CD14-positive monocyte (primary cell): ENCODE results near the gene QPCTL. TPM values are rescaled to one million over a fixed set of nuclear protein-coding genes. Genes with fewer than 3 reads are reported as not detected.

Experiments
- DNase-seq, 3 donors: peaks; one replicate each; pipeline ENCODE4 v3.0.0-alpha.2; 2011 to 2022
- H2AFZ ChIP-seq: 2 replicates; pipeline ENCODE4 v1.6.0; 2012; ENCODE audit warnings: mild to moderate bottlenecking, low read depth, low read length, inconsistent platforms; ENCODE audit not compliant: insufficient read depth, poor library complexity, severe bottlenecking
- H3K27ac ChIP-seq, 2 donors: 1 replicate in 1 of 2; 2 replicates in 1 of 2; pipeline ENCODE4 v1.5.1; 2012 to 2013; ENCODE audit warnings: low read length in 2 of 2, control low read depth in 1 of 2, inconsistent platforms in 1 of 2, low read depth in 1 of 2, mild to moderate bottlenecking in 1 of 2
- H3K27me3 ChIP-seq, 2 donors: one replicate each; pipeline versions ENCODE4 v1.6.0 to v1.6.1; 2011 to 2013; ENCODE audit warnings: low read length in 2 of 2; ENCODE audit not compliant: control insufficient read depth in 2 of 2, insufficient read depth in 2 of 2
- H3K36me3 ChIP-seq, 2 donors: replicated peaks in 1 of 2; 1 replicate in 1 of 2; 2 replicates in 1 of 2; pipeline versions ENCODE4 v1.5.1 to v1.6.1; 2012 to 2013; ENCODE audit warnings: low read length in 2 of 2, control low read depth in 1 of 2, inconsistent platforms in 1 of 2, mild to moderate bottlenecking in 1 of 2; ENCODE audit not compliant: insufficient read depth in 2 of 2, control insufficient read depth in 1 of 2
- H3K4me1 ChIP-seq, 2 donors: 1 replicate in 1 of 2; 2 replicates in 1 of 2; pipeline versions ENCODE4 v1.5.1 to v1.6.1; 2012 to 2013; ENCODE audit warnings: low read length in 2 of 2, control low read depth in 1 of 2, inconsistent platforms in 1 of 2, mild to moderate bottlenecking in 1 of 2, moderate library complexity in 1 of 2; ENCODE audit not compliant: insufficient read depth in 2 of 2, control insufficient read depth in 1 of 2
- H3K4me2 ChIP-seq: replicated peaks from 2 replicates; pipeline ENCODE3; 2012; ENCODE audit warnings: low read length, moderate library complexity, mild to moderate bottlenecking; ENCODE audit not compliant: poor library complexity, severe bottlenecking; ENCODE audit errors: extremely low read depth
- H3K4me3 ChIP-seq, 3 experiments: fragments of 200-600 bp in 1 of 3; sonication (generic) in 1 of 3; replicated peaks in 1 of 3; 1 replicate in 2 of 3; 2 replicates in 1 of 3; pipeline ENCODE4 v1.5.1; 2011 to 2013; ENCODE audit warnings: low read length in 3 of 3, mild to moderate bottlenecking in 3 of 3, control low read depth in 2 of 3, low read depth in 2 of 3, inconsistent platforms in 1 of 3, moderate library complexity in 1 of 3
- H3K79me2 ChIP-seq: 2 replicates; pipeline ENCODE4 v1.6.0; 2012; ENCODE audit warnings: mild to moderate bottlenecking, control low read depth, inconsistent platforms, low read length, moderate library complexity; ENCODE audit not compliant: insufficient read depth
- H3K9ac ChIP-seq: 2 replicates; pipeline ENCODE4 v1.6.0; 2017; ENCODE audit warnings: low read length, mild to moderate bottlenecking; ENCODE audit not compliant: insufficient read depth, poor library complexity, severe bottlenecking
- H3K9me3 ChIP-seq, 2 donors: replicated peaks in 1 of 2; 1 replicate in 1 of 2; 2 replicates in 1 of 2; pipeline versions ENCODE4 v1.5.1 to v1.6.1; 2012 to 2013; ENCODE audit warnings: low read length in 2 of 2, control low read depth in 1 of 2; ENCODE audit not compliant: control insufficient read depth in 1 of 2, insufficient read depth in 1 of 2
- H4K20me1 ChIP-seq: 2 replicates; pipeline ENCODE4 v1.6.0; 2012; ENCODE audit warnings: mild to moderate bottlenecking, low read length, control low read depth, moderate library complexity; ENCODE audit not compliant: insufficient read depth
- H3K27ac Mint-ChIP-seq, 7 donors: one replicate each; pipeline ENCODE4 v1.8.0; 2020; ENCODE audit warnings: mild to moderate bottlenecking in 7 of 7, mixed read lengths in 7 of 7, moderate library complexity in 6 of 7, inconsistent platforms in 2 of 7
- H3K27me3 Mint-ChIP-seq, 3 donors: one replicate each; pipeline ENCODE4 v1.8.0; 2021 to 2022; ENCODE audit warnings: low read depth in 3 of 3, mild to moderate bottlenecking in 3 of 3, mixed read lengths in 3 of 3, moderate library complexity in 3 of 3, inconsistent platforms in 1 of 3
- H3K36me3 Mint-ChIP-seq, 2 donors: one replicate each; pipeline ENCODE4 v1.8.0; 2020; ENCODE audit warnings: mixed read lengths in 2 of 2, inconsistent platforms in 1 of 2, mild to moderate bottlenecking in 1 of 2
- H3K4me1 Mint-ChIP-seq: one replicate; pipeline ENCODE4 v1.8.0; 2020; ENCODE audit warnings: mild to moderate bottlenecking, mixed read lengths
- H3K4me3 Mint-ChIP-seq, 2 donors: one replicate each; pipeline ENCODE4 v1.8.0; 2020; ENCODE audit warnings: mild to moderate bottlenecking in 2 of 2, mixed read lengths in 2 of 2, moderate library complexity in 1 of 2
- H3K9me3 Mint-ChIP-seq, 7 donors: one replicate each; pipeline ENCODE4 v1.8.0; 2020 to 2022; ENCODE audit warnings: mixed read lengths in 7 of 7, mild to moderate bottlenecking in 6 of 7, moderate library complexity in 6 of 7, inconsistent platforms in 2 of 7
- WGBS: methylation state at CpG from one replicate; pipeline ENCODE4 v1.1.5; 2013; ENCODE audit warnings: missing lambda C conversion rate; ENCODE audit not compliant: insufficient coverage; 5-methylcytosine and 5-hydroxymethylcytosine counted together
- intact Hi-C, 2 donors: fragments of 100-400 bp; cut with micrococcal nuclease; formaldehyde crosslinking; loops; one replicate each; pipeline versions ENCODE4 v1.15.0 to v1.15.1; 2023
- polyA plus RNA-seq, 3 donors: library from polyadenylated mRNA; depleted of rRNA in 1 of 3; unstranded in 2 of 3; stranded (reverse) in 1 of 3; fragments of 300-500 nt in 2 of 3; fragments of >200 nt in 1 of 3; fragmentation: Illumina TruSeq in 2 of 3; gene quantifications; 1 replicate in 2 of 3; 2 replicates in 1 of 3; pipeline ENCODE4 v1.2.3, GENCODE V29; 2012 to 2021
- TF ChIP-seq, protein P1 (sequence below): fragments of 200-600 bp; IDR thresholded peaks from one replicate; pipeline ENCODE4 v1.8.0; 2022; ENCODE audit warnings: antibody characterized with exemption, mild to moderate bottlenecking

QPCTL gene
- polyA plus RNA-seq, 3 donors: 0.46 to 3.0 (median 0.90) TPM

DNA sequence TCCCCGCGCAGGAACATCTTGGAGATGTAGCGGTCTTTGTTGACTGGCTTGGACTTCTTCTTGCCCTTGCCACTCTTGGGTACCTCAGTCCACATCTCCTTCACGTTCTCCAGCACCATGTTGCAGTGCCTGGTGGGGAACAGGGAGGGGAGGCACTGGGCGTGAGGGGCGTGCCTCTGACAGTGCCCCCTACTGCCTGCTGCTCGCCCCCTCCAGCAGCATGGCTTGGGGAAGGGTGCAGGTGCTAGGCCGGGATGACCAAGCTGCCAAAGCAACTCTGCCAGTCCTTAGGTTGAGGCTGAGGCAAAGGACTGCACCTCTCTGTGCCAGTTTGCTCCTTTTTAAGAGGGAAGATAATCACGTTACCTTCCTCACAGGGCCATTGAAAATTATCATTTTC lies 4.9 kb upstream of the QPCTL start:
- Histone ChIP-seq H3K9me3 (no peaks in the 10 kb centered on the region), H3K36me3 (peaks cover 26 to 48% of the 10 kb centered on the region in 2 donors), H3K79me2 (peaks cover 14% of the 10 kb centered on the region), H3K4me2 (no peak overlapping the region), H3K4me3 (no peak overlapping the region), H3K27ac (no peak overlapping the region), H3K4me1 (peaks cover 9 to 10% of the 10 kb centered on the region in 2 donors), H3K9ac (no peak overlapping the region), H3K27me3 (no peaks in the 10 kb centered on the region), H4K20me1 (no peaks in the 10 kb centered on the region), H2AFZ (no peak overlapping the region)
- Mint-ChIP-seq H3K27me3 (peaks cover 0 to 4% (median 4%) of the 10 kb centered on the region in 3 donors), H3K9me3 (peaks cover 0 to 1% (median 0%) of the 10 kb centered on the region in 7 donors), H3K36me3 (peaks cover 57 to 61% of the 10 kb centered on the region in 2 donors), H3K4me1 (peaks cover 15% of the 10 kb centered on the region), H3K4me3 (no peak overlapping the region), H3K27ac (no peak overlapping the region)
- intact Hi-C loops: loop anchor here in 1 of 2 donors (10.0 kb wide), 1 partner anchor 193 kb away; the partner anchor contains the start of genes PPM1N and RTN2
- WGBS: 95% methylated on average over 5 of the region's 9 CpGs
- no peak for DNase-seq
- TF ChIP-seq, protein P1, sequence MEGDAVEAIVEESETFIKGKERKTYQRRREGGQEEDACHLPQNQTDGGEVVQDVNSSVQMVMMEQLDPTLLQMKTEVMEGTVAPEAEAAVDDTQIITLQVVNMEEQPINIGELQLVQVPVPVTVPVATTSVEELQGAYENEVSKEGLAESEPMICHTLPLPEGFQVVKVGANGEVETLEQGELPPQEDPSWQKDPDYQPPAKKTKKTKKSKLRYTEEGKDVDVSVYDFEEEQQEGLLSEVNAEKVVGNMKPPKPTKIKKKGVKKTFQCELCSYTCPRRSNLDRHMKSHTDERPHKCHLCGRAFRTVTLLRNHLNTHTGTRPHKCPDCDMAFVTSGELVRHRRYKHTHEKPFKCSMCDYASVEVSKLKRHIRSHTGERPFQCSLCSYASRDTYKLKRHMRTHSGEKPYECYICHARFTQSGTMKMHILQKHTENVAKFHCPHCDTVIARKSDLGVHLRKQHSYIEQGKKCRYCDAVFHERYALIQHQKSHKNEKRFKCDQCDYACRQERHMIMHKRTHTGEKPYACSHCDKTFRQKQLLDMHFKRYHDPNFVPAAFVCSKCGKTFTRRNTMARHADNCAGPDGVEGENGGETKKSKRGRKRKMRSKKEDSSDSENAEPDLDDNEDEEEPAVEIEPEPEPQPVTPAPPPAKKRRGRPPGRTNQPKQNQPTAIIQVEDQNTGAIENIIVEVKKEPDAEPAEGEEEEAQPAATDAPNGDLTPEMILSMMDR: no peak

DNA sequence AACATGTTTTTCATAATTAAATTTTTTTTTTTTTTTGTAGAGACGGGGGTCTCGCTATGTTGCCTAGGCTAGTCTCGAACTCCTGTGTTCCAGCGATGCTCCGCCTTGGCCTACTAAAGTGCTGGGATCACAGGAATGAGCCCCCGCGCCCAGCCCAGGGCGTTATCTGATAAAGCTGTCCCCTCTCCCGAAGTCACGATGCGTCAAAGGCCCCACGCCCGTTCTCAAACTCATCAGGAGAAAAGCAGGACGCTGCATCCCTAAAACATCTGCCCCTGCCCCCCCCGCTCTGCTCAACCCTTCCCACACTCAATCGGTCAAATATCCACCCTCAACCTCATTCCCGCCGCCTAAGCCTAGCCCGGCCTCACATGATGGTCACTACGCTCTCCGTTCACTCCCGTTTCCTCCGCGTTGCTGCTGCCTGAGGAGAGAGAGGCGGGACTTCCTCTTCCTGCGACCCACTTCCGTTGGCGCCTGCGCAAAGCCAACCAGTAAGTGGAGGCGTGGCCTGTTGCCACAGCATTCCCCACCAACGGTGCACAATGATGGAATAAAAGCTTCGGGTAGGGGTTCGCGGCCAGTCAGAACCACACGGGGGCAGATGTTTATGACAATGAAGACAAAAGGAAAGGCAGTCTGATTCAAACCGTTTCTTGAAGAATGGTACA lies 815 bp upstream of the QPCTL start, which contains the start of gene SNRPD2:
SNRPD2 (minus strand) TSS at position 438 of the 671 bp plus-strand sequence; CDS start at position 373, 65 bp downstream.
- Histone ChIP-seq H4K20me1 (no peaks in the 10 kb centered on the region), H3K79me2 (peaks cover 19% of the 10 kb centered on the region), H3K9me3 (no peaks in the 10 kb centered on the region), H2AFZ (peak within 1 kb of the TSS; percentile 79), H3K4me1 (peaks cover 18 to 23% of the 10 kb centered on the region in 2 donors), H3K4me3 (peak within 1 kb of the TSS; percentile 52 to 90 (median 79)), H3K36me3 (peaks cover 27 to 35% of the 10 kb centered on the region in 2 donors), H3K9ac (peak within 1 kb of the TSS; percentile 98), H3K27me3 (no peaks in the 10 kb centered on the region), H3K27ac (peak within 1 kb of the TSS; percentile 87 to 97), H3K4me2 (peak within 1 kb of the TSS; percentile 95)
- Mint-ChIP-seq H3K4me1 (peaks cover 23% of the 10 kb centered on the region), H3K36me3 (peaks cover 38 to 48% of the 10 kb centered on the region in 2 donors), H3K9me3 (peaks cover 0 to 3% (median 0%) of the 10 kb centered on the region in 7 donors), H3K27ac (peak within 1 kb of the TSS; percentile 97 to 100 (median 100)), H3K27me3 (peaks cover 0 to 6% (median 0%) of the 10 kb centered on the region in 3 donors), H3K4me3 (peak within 1 kb of the TSS; percentile 93 to 98)
- TF ChIP-seq, protein P1: no peak
- intact Hi-C loops: loop anchor here in 1 of 2 donors (2.0 kb wide), 2 partner anchors 39 to 49 kb away; partner anchors contain the start of gene FBXO46
- WGBS: under 1% methylated on average over 32 of the region's 36 CpGs
- DNase-seq: peak; percentile 94 to 95 (median 94)
